ENCODE measurements around the gene WRAP73.
"Not testable (repeated sequence)": the region's sequence is repeated elsewhere in the genome, so short reads cannot be mapped to it uniquely, and the experiment has no call there.

Gene WRAP73

GRCh38 chr1:3593745-3594144 is 56.2 kb downstream of the WRAP73 start:
- no peak for DNase-seq

- DNase-seq = no peak
These were observed 56.6 kb downstream of the WRAP73 start for GRCh38 chr1:3593334-3593733.

GRCh38 chr1:3590951-3591865 is 58.7 kb downstream of the WRAP73 start:
- no peak for DNase-seq

GRCh38 chr1:3590139-3590763 is 59.7 kb downstream of the WRAP73 start:
- no peak for DNase-seq

GRCh38 chr1:3588395-3588794 is 61.5 kb downstream of the WRAP73 start:
- no peak for DNase-seq

GRCh38 chr1:3586986-3587759 is 62.7 kb downstream of the WRAP73 start:
- no peak for DNase-seq

GRCh38 chr1:3585940-3586568 is 63.8 kb downstream of the WRAP73 start:
- no peak for DNase-seq

- not testable (repeated sequence) for DNase-seq
These were observed 64.5 kb downstream of the WRAP73 start for GRCh38 chr1:3585353-3585868.

- no peak for DNase-seq
These were observed 65.0 kb downstream of the WRAP73 start for GRCh38 chr1:3584915-3585314.

GRCh38 chr1:3583751-3584150 is 66.2 kb downstream of the WRAP73 start:
- not testable (repeated sequence) for DNase-seq

GRCh38 chr1:3581296-3582036 is 68.4 kb downstream of the WRAP73 start:
- no peak for DNase-seq

All from CD4-positive, alpha-beta T cell treated with Interleukin-12 subunit alpha and Interleukin-12 subunit beta, for 1 hour (primary cell).